DOHH2 (cell line): ENCODE measurements around the gene FAM227B.

Experiments used
- H3F3A ChIP-seq: fragments of 200-600 bp; sonication (generic), shearing (Covaris generic); 2 replicates; pipeline ENCODE4 v1.6.0; 2016; ENCODE audit warnings: antibody characterized with exemption, mild to moderate bottlenecking; ENCODE audit not compliant: control insufficient read depth, insufficient read depth
- H3K27ac ChIP-seq: fragments of 200-600 bp; sonication (generic); 2 replicates; pipeline ENCODE4 v1.5.1; 2014; ENCODE audit warnings: low read depth, mild to moderate bottlenecking, low read length, moderate library complexity
- H3K27me3 ChIP-seq: fragments of 200-600 bp; sonication (generic); 2 replicates; pipeline ENCODE4 v1.6.1; 2014; ENCODE audit warnings: mild to moderate bottlenecking, low read length, mixed read lengths; ENCODE audit not compliant: control insufficient read depth
- H3K36me3 ChIP-seq: fragments of 200-600 bp; sonication (generic); 2 replicates; pipeline ENCODE4 v1.6.1; 2014; ENCODE audit warnings: mild to moderate bottlenecking, low read length, moderate library complexity, mixed read lengths; ENCODE audit not compliant: control insufficient read depth
- H3K4me1 ChIP-seq: fragments of 200-600 bp; sonication (generic); 2 replicates; pipeline ENCODE4 v1.6.1; 2014; ENCODE audit warnings: mild to moderate bottlenecking, low read length, mixed read lengths; ENCODE audit not compliant: control insufficient read depth
- H3K4me2 ChIP-seq: fragments of 200-600 bp; sonication (generic); 2 replicates; pipeline ENCODE4 v1.6.0; 2014; ENCODE audit warnings: mild to moderate bottlenecking, low read length, moderate library complexity
- H3K4me3 ChIP-seq: fragments of 200-600 bp; sonication (generic); 2 replicates; pipeline ENCODE4 v1.5.1; 2014; ENCODE audit warnings: mild to moderate bottlenecking, low read length, mixed read lengths
- H3K79me2 ChIP-seq: fragments of 200-600 bp; sonication (generic); 2 replicates; pipeline ENCODE4 v1.6.1; 2014; ENCODE audit warnings: mild to moderate bottlenecking, low read length, mixed read lengths; ENCODE audit not compliant: control insufficient read depth
- H3K9me2 ChIP-seq: fragments of 200-600 bp; sonication (generic); replicated peaks from 2 replicates; pipeline ENCODE4 v1.6.1; 2014; ENCODE audit warnings: mild to moderate bottlenecking, low read length, mixed read lengths; ENCODE audit not compliant: control insufficient read depth
- H3K9me3 ChIP-seq: fragments of 200-600 bp; sonication (generic); 2 replicates; pipeline ENCODE4 v1.6.1; 2014; ENCODE audit warnings: antibody characterized with exemption, low read length, mixed read lengths; ENCODE audit not compliant: control insufficient read depth, insufficient read depth
- H4K20me1 ChIP-seq: fragments of 200-600 bp; sonication (generic); 2 replicates; pipeline ENCODE4 v1.6.0; 2014; ENCODE audit warnings: low read depth, mild to moderate bottlenecking, antibody characterized with exemption, low read length, moderate library complexity; ENCODE audit not compliant: control insufficient read depth, insufficient read depth
- EZH2phosphoT487 ChIP-seq: fragments of 200-600 bp; sonication (generic); IDR thresholded peaks from 2 replicates; pipeline ENCODE4 v1.6.1; 2017; ENCODE audit warnings: borderline replicate concordance, mild to moderate bottlenecking, antibody characterized with exemption, low read length, moderate library complexity, mixed read lengths
- TF ChIP-seq, protein P1 (sequence below): fragments of 200-600 bp; sonication (generic); IDR thresholded peaks from one replicate; pipeline ENCODE4 v1.5.1; 2014; ENCODE audit warnings: antibody characterized with exemption, mild to moderate bottlenecking, low read depth, low read length; ENCODE audit not compliant: poor library complexity, severe bottlenecking

FAM227B gene

GRCh38 chr15:49424954-49425353, 195.7 kb downstream of the FAM227B start:
- Histone ChIP-seq H4K20me1 (no peaks in the 10 kb centered on the region), H3K4me2 (no peak overlapping the region), H3K4me3 (no peak overlapping the region), H3K9me2 (no peaks in the 10 kb centered on the region), H3K4me1 (0 out of 2 replicates have a peak, but pooled peaks cover 3% of the 10 kb centered on the region), H3K36me3 (no peaks in the 10 kb centered on the region), H3K27me3 (no peaks in the 10 kb centered on the region), H3K9me3 (no peaks in the 10 kb centered on the region), H3K27ac (no peak overlapping the region), H3F3A (no peaks in the 10 kb centered on the region), H3K79me2 (no peaks in the 10 kb centered on the region)
- TF ChIP-seq EZH2phosphoT487, result no peak
- TF ChIP-seq, protein P1, sequence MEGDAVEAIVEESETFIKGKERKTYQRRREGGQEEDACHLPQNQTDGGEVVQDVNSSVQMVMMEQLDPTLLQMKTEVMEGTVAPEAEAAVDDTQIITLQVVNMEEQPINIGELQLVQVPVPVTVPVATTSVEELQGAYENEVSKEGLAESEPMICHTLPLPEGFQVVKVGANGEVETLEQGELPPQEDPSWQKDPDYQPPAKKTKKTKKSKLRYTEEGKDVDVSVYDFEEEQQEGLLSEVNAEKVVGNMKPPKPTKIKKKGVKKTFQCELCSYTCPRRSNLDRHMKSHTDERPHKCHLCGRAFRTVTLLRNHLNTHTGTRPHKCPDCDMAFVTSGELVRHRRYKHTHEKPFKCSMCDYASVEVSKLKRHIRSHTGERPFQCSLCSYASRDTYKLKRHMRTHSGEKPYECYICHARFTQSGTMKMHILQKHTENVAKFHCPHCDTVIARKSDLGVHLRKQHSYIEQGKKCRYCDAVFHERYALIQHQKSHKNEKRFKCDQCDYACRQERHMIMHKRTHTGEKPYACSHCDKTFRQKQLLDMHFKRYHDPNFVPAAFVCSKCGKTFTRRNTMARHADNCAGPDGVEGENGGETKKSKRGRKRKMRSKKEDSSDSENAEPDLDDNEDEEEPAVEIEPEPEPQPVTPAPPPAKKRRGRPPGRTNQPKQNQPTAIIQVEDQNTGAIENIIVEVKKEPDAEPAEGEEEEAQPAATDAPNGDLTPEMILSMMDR, result no peak

- Histone ChIP-seq H3K4me2 (no peak overlapping the region), H3K9me2 (no peaks in the 10 kb centered on the region), H3F3A (no peaks in the 10 kb centered on the region), H3K36me3 (no peaks in the 10 kb centered on the region), H3K9me3 (no peaks in the 10 kb centered on the region), H3K27me3 (no peaks in the 10 kb centered on the region; the same call in 1 of the 2 replicates), H4K20me1 (no peaks in the 10 kb centered on the region), H3K4me3 (no peak overlapping the region), H3K27ac (no peak overlapping the region), H3K4me1 (0 out of 2 replicates have a peak, but pooled peaks cover 3% of the 10 kb centered on the region), H3K79me2 (no peaks in the 10 kb centered on the region)
- TF ChIP-seq, protein P1, result no peak
- TF ChIP-seq EZH2phosphoT487, result no peak
These were observed 196.6 kb downstream of the FAM227B start for GRCh38 chr15:49423901-49424550.

DNA sequence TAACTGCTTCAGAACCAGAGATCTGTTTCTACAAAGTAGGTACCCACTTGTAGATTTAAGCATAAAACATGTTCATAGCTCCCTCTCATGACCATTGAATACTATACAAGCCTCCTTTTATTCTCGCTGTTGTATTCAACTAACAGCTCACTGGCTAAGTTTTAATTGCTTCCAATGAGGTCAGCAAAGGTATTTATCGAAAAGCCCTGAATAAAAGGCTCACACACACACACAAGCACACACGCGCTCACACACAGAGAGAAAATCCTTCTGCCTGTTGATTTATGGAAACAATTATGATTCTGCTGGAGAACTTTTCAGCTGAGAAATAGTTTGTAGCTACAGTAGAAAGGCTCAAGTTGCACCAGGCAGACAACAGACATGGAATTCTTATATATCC, 197.6 kb downstream of the FAM227B start, which contains the start of gene FGF7:
FGF7 (plus strand) TSS at position 222 of the 400 bp plus-strand sequence. CDS start 1,056 bp downstream, outside the sequence.
- Histone ChIP-seq H3K9me2 (no peaks in the 10 kb centered on the region), H3K27ac (no peak within 1 kb of the TSS), H3K36me3 (no peaks in the 10 kb centered on the region), H3K4me1 (0 out of 2 replicates have a peak, but pooled peaks cover 3% of the 10 kb centered on the region), H3K4me3 (peak within 1 kb of the TSS; percentile 11; the same call in 1 of the 2 replicates), H3K27me3 (no peaks in the 10 kb centered on the region; the same call in 1 of the 2 replicates), H3K9me3 (no peaks in the 10 kb centered on the region), H3F3A (no peaks in the 10 kb centered on the region), H4K20me1 (no peaks in the 10 kb centered on the region), H3K79me2 (no peaks in the 10 kb centered on the region), H3K4me2 (peak within 1 kb of the TSS; percentile 37)
- no peak for TF ChIP-seq EZH2phosphoT487
- TF ChIP-seq, protein P1, result no peak
